Endothelial cell of umbilical vein (primary cell): ENCODE measurements around the gene FNDC3A. TPM values are rescaled to one million over a fixed set of nuclear protein-coding genes. Genes with fewer than 3 reads are reported as not detected.

Experiments
- BruUV-seq: library from RNA; stranded (reverse); fragments of 400-500 nt; replicated peaks from 2 replicates; lab custom pipeline; 2021; lab: Mats Ljungman, UMichigan
- CTCF ChIA-PET: fragments of 300-600, 350-600 bp; sonication (Branson Sonifier 250); formaldehyde crosslinking; loops from one replicate; lab custom pipeline; 2021; ENCODE audit warnings: antibody characterized with exemption, inconsistent platforms; lab: Charles Lee
- POLR2A ChIA-PET: fragments of 300-600, 350-600 bp; sonication (Branson Sonifier 250); formaldehyde crosslinking; loops from one replicate; lab custom pipeline; 2021; ENCODE audit warnings: antibody characterized with exemption, inconsistent platforms; lab: Charles Lee
- DNase-seq: peaks from one replicate; pipeline ENCODE4 v3.0.0-alpha.2; 2011; ENCODE audit warnings: low read depth, low spot score
- FAIRE-seq: peaks from 2 replicates; lab custom pipeline; 2011; peaks lifted over from hg19 to GRCh38; lab: Jason Lieb, UNC
- H2AFZ ChIP-seq: 2 replicates; pipeline ENCODE4 v1.6.0; 2012; ENCODE audit warnings: low read depth, low read length, control low read depth, inconsistent platforms
- H3K27ac ChIP-seq: 2 replicates; pipeline ENCODE4 v1.5.1; 2011; ENCODE audit warnings: low read depth, mild to moderate bottlenecking, control low read depth, low read length, moderate library complexity; ENCODE audit not compliant: insufficient read depth
- H3K27me3 ChIP-seq, 2 experiments: 2 replicates each; pipeline versions ENCODE4 v1.6.0 to v1.6.1; 2011; ENCODE audit warnings: low read length in 2 of 2, mixed read lengths in 1 of 2; ENCODE audit not compliant: control insufficient read depth in 2 of 2, insufficient read depth in 2 of 2
- H3K36me3 ChIP-seq, 2 experiments: 2 replicates in 1 of 2; 3 replicates in 1 of 2; pipeline ENCODE4 v1.5.1; 2011; ENCODE audit warnings: low read length in 2 of 2, mild to moderate bottlenecking in 1 of 2, moderate library complexity in 1 of 2; ENCODE audit not compliant: control insufficient read depth in 2 of 2, insufficient read depth in 2 of 2; ENCODE audit errors: extremely low read depth in 1 of 2
- H3K4me1 ChIP-seq: 3 replicates; pipeline ENCODE4 v1.5.1; 2011; ENCODE audit warnings: mild to moderate bottlenecking, low read length; ENCODE audit not compliant: control insufficient read depth, insufficient read depth; ENCODE audit errors: extremely low read depth
- H3K4me2 ChIP-seq: 2 replicates; pipeline ENCODE4 v1.6.1; 2011; ENCODE audit warnings: low read length, control low read depth, mixed read lengths; ENCODE audit not compliant: insufficient read depth
- H3K4me3 ChIP-seq, 3 experiments: fragments of 200-600 bp in 1 of 3; sonication (generic), shearing (Covaris generic) in 1 of 3; replicated peaks in 1 of 3; 2 replicates each; pipeline ENCODE4 v1.5.1; 2011 to 2016; ENCODE audit warnings: control low read depth in 3 of 3, low read length in 3 of 3, mild to moderate bottlenecking in 2 of 3, inconsistent platforms in 1 of 3, low read depth in 1 of 3, moderate library complexity in 1 of 3; ENCODE audit not compliant: insufficient read depth in 1 of 3
- H3K79me2 ChIP-seq: 2 replicates; pipeline ENCODE4 v1.6.0; 2012; ENCODE audit warnings: low read length, inconsistent platforms; ENCODE audit not compliant: control insufficient read depth, insufficient read depth
- H3K9ac ChIP-seq: replicated peaks from 2 replicates; pipeline ENCODE3; 2011; ENCODE audit warnings: low read length, control low read depth; ENCODE audit not compliant: insufficient read depth; ENCODE audit errors: extremely low read depth
- H3K9me1 ChIP-seq: replicated peaks from 3 replicates; pipeline ENCODE4 v1.6.0; 2011; ENCODE audit warnings: mild to moderate bottlenecking, low read length; ENCODE audit not compliant: control insufficient read depth, insufficient read depth; ENCODE audit errors: extremely low read depth
- H3K9me3 ChIP-seq: replicated peaks from 2 replicates; pipeline ENCODE4 v1.5.1; 2012; ENCODE audit warnings: low read length, inconsistent platforms; ENCODE audit not compliant: control insufficient read depth, insufficient read depth
- H4K20me1 ChIP-seq: replicated peaks from 2 replicates; pipeline ENCODE3; 2011; ENCODE audit warnings: mild to moderate bottlenecking, low read length; ENCODE audit not compliant: control insufficient read depth, insufficient read depth; ENCODE audit errors: extremely low read depth
- EZH2 ChIP-seq: IDR thresholded peaks from 2 replicates; pipeline ENCODE4 v1.6.1; 2012; ENCODE audit warnings: borderline replicate concordance, low read depth, mild to moderate bottlenecking, moderate library complexity, low read length, inconsistent platforms; ENCODE audit not compliant: severe bottlenecking
- FOS ChIP-seq: IDR thresholded peaks from 2 replicates; pipeline ENCODE4 v1.6.1; 2011; ENCODE audit warnings: mild to moderate bottlenecking, low read length, moderate library complexity, borderline replicate concordance; ENCODE audit not compliant: insufficient read depth
- GATA2 ChIP-seq: IDR thresholded peaks from 2 replicates; pipeline ENCODE4 v1.7.0; 2011; ENCODE audit warnings: low read depth, mild to moderate bottlenecking, moderate library complexity, mixed read lengths, low read length; ENCODE audit not compliant: insufficient read length, insufficient read depth
- JUN ChIP-seq: IDR thresholded peaks from 2 replicates; pipeline ENCODE4 v1.6.1; 2011; ENCODE audit warnings: borderline replicate concordance, low read depth; ENCODE audit not compliant: insufficient read length, insufficient read depth
- MYC ChIP-seq: IDR thresholded peaks from one replicate; pipeline ENCODE4 v1.6.1; 2011; ENCODE audit warnings: mild to moderate bottlenecking, low read depth, low read length
- POLR2A ChIP-seq: IDR thresholded peaks from 2 replicates; pipeline ENCODE4 v1.6.1; 2012; ENCODE audit warnings: low read depth, mild to moderate bottlenecking, control low read depth, low read length
- POLR2AphosphoS5 ChIP-seq: IDR thresholded peaks from 2 replicates; pipeline ENCODE4 v1.6.1; 2012; ENCODE audit warnings: low read depth, mild to moderate bottlenecking, control low read depth, low read length, moderate library complexity; ENCODE audit not compliant: insufficient read depth
- dilution Hi-C: fragments of 300-500 bp; cut with MboI; formaldehyde crosslinking; loops from one replicate; pipeline ENCODE4 v1.15.0; 2019; ENCODE audit warnings: low sequenced_read_pairs; ENCODE audit not compliant: extremely low pct_ligation_motif_present
- intact Hi-C: fragments of 100-400 bp; cut with micrococcal nuclease; formaldehyde crosslinking; loops from one replicate; pipeline ENCODE4 v1.10.0; 2022
- polyA plus RNA-seq, 4 experiments: library from polyadenylated mRNA; depleted of rRNA in 3 of 4; stranded (reverse) in 3 of 4; unstranded in 1 of 4; fragments of >200 nt; gene quantifications; 2 replicates each; pipeline versions ENCODE4 v1.2.1 to v1.2.3, GENCODE V29; 2011 to 2012; ENCODE audit warnings: missing spikeins in 1 of 4
- total RNA-seq: library from RNA; stranded (reverse); gene quantifications from 2 replicates; pipeline ENCODE4 v1.2.3, GENCODE V29; 2021
- TF ChIP-seq, protein P1 (sequence below), 2 donors: IDR thresholded peaks; 1 replicate in 1 of 2; 2 replicates in 1 of 2; pipeline ENCODE4 v1.5.1; 2011; ENCODE audit warnings: low read length in 2 of 2, mild to moderate bottlenecking in 2 of 2, moderate library complexity in 2 of 2, control low read depth in 1 of 2, inconsistent platforms in 1 of 2, low read depth in 1 of 2; ENCODE audit not compliant: insufficient read depth in 1 of 2; ENCODE audit errors: extremely low read depth in 1 of 2
- TF ChIP-seq, protein P2 (sequence below): IDR thresholded peaks from 2 replicates; pipeline ENCODE4 v1.6.1; 2011; ENCODE audit not compliant: insufficient read depth, insufficient read length

FNDC3A gene
- total and polyA plus RNA-seq, 2 donors (not counting 3 experiments of a cell fraction or from before 2014, with no cell fraction given) = 26.3 to 50.8 TPM

DNA sequence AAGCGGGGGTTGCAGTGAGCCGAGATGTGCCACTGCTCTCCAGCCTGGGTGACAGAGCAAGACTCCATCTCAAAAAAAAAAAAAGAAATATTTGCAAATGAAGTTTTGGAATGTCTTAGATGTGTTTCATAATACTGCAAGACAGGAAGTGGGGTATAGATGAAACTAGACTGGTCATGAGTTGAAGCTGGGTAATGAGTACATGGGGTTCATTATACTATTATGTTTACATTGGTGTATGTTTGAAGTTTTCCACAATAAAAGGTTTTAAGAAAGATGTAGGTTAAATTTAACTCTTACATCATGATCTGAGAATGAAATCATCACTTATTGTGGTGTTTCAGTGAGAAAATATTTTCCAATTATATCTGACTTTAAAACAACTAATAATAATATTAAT is 19.0 kb downstream of the FNDC3A start:
- Histone ChIP-seq H3K9me1 (no peaks in the 10 kb centered on the region), H3K4me1 (no peaks in the 10 kb centered on the region), H3K9ac (no peak overlapping the region), H3K4me3 (no peak overlapping the region), H3K36me3 (no peaks in the 10 kb centered on the region), H3K27me3 (no peaks in the 10 kb centered on the region), H2AFZ (no peak overlapping the region), H3K27ac (no peak overlapping the region), H3K4me2 (no peak overlapping the region), H3K9me3 (no peaks in the 10 kb centered on the region), H3K79me2 (peaks cover 3% of the 10 kb centered on the region), H4K20me1 (no peaks in the 10 kb centered on the region)
- dilution Hi-C loops = no loop called here
- FAIRE-seq = no peak
- intact Hi-C loops = no loop called here
- no TSS peak for BruUV-seq
- ChIA-PET CTCF (no interaction called here), POLR2A (no interaction called here)
- no peak for DNase-seq
- TF ChIP-seq GATA2 = no peak
- TF ChIP-seq FOS = no peak
- no peak for TF ChIP-seq POLR2A
- no peak for TF ChIP-seq POLR2AphosphoS5
- TF ChIP-seq JUN = no peak
- TF ChIP-seq, protein P1, sequence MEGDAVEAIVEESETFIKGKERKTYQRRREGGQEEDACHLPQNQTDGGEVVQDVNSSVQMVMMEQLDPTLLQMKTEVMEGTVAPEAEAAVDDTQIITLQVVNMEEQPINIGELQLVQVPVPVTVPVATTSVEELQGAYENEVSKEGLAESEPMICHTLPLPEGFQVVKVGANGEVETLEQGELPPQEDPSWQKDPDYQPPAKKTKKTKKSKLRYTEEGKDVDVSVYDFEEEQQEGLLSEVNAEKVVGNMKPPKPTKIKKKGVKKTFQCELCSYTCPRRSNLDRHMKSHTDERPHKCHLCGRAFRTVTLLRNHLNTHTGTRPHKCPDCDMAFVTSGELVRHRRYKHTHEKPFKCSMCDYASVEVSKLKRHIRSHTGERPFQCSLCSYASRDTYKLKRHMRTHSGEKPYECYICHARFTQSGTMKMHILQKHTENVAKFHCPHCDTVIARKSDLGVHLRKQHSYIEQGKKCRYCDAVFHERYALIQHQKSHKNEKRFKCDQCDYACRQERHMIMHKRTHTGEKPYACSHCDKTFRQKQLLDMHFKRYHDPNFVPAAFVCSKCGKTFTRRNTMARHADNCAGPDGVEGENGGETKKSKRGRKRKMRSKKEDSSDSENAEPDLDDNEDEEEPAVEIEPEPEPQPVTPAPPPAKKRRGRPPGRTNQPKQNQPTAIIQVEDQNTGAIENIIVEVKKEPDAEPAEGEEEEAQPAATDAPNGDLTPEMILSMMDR (IDR thresholded peaks at IDR 0.05; ENCODE audit: extremely low read depth in 1 of 2, insufficient read depth in 1 of 2, low read depth in 1 of 2, low read length in 2 of 2) = no peak
- TF ChIP-seq, protein P2, sequence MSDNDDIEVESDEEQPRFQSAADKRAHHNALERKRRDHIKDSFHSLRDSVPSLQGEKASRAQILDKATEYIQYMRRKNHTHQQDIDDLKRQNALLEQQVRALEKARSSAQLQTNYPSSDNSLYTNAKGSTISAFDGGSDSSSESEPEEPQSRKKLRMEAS = no peak
- TF ChIP-seq EZH2 = no peak
- TF ChIP-seq MYC = no peak
